ENCODE measurements around the gene APBB1IP.

The APBB1IP gene

DNA sequence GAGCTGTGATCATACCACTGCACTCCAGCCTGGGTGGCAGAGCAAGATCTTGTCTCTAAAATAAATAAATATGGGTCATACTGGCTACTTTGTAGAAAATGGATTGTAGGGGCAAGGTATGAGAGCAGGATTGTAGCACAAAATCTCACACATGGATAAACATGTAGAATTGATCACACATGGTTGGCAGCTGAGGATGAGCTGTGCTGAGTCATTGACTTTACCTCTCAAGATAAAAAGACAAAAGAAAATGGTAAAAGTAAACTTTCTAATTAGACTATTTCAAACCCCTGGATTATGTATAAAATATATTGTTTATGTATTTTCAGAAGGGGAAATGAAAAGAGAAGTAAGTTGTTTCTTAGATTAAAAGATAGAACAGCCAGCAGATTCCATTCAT, 69.3 kb downstream of the APBB1IP start:
- no peak for DNase-seq (ENCODE audit: low spot score)

- no peak for DNase-seq (ENCODE audit: low spot score)
These were observed 69.9 kb downstream of the APBB1IP start for GRCh38 chr10:26508016-26508415.

GRCh38 chr10:26509307-26509706, 71.2 kb downstream of the APBB1IP start:
- DNase-seq (ENCODE audit: low spot score): no peak

DNA sequence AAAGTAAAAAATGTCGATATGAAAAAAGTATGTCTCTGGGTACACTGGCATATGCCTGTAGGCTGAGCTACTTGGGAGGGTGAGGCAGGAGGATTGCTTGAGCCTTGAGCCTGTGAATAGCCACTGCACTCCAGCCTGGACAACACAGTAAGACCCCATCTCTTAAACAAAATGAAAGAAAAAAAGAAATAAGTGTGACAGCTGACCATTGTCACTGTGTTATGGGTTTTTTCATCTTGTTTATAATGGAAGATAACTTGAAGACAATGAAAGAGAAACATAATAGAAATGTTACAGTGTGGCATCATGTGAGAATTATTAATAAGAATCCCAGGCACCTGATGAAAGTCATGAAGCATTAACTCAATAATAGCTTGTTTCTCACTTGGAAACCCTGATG, 75.0 kb downstream of the APBB1IP start:
- no peak for DNase-seq (ENCODE audit: low spot score)

GRCh38 chr10:26516540-26517101, 78.5 kb downstream of the APBB1IP start:
- DNase-seq (ENCODE audit: low spot score): no peak

- DNase-seq (ENCODE audit: low spot score): no peak
These were observed 79.2 kb downstream of the APBB1IP start for GRCh38 chr10:26517141-26517867.

DNA sequence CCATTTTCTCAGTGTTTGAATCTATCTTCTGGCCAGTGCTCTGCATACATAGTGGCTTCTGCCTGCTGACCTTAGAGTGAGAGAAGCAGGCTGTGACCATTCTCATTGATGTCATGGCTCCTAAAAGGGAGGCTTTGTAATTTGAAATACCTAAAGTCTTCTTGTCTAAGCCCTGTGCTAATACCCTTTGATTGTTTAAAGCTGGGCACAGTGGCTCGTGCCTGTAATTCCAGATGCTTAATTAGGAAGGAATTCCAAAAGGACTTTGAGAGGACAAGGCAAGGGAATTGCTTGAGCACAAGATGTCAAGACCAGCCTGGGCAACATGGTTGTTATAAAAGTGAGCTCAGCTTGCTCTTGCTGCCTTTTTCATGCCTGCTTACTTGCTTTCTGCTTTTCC, 81.7 kb downstream of the APBB1IP start:
- no peak for DNase-seq (ENCODE audit: low spot score)

- no peak for DNase-seq (ENCODE audit: low spot score)
These were observed 82.4 kb downstream of the APBB1IP start for GRCh38 chr10:26520575-26520974.

DNA sequence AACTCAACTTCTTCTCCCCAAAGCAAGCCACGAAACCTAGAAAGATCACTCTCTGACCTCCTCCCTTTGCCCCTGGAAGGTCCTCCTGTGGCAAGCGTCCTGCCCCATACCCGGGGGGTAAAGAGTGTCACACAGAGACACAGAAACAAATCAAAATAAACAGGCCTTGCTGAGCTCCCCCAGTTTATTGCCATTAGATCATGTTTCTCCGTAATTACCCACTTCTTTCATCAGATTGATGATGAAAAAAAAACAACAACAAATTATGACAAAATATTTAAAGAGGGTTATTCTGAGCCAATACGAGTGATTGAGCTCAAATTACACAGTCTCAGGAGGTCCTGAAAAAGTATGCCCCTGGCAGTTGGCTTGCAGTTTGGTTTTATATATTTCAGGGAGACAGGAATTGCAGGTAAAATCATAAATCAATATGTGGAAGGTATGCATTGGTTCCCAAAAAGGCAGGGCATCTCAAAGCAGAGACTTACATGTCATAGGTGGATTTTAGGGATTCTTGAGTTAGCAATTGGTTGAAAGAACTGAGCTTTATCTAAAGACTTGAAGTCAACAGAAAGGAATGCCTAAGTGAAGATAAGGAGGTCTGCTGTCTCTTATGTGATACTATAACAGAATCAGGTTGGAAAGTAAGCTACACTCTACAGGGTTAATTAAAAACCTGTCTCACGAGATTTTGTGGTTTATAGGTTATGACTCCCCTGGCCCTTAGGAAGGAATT, 86.2 kb downstream of the APBB1IP start:
- DNase-seq (ENCODE audit: low spot score): no peak

GRCh38 chr10:26525586-26525985, 87.4 kb downstream of the APBB1IP start:
- DNase-seq (ENCODE audit: low spot score): no peak

GRCh38 chr10:26527018-26527417, 88.9 kb downstream of the APBB1IP start:
- no peak for DNase-seq (ENCODE audit: low spot score)

GRCh38 chr10:26528048-26528447, 89.9 kb downstream of the APBB1IP start:
- peak; percentile 1 for DNase-seq (ENCODE audit: low spot score)

DNA sequence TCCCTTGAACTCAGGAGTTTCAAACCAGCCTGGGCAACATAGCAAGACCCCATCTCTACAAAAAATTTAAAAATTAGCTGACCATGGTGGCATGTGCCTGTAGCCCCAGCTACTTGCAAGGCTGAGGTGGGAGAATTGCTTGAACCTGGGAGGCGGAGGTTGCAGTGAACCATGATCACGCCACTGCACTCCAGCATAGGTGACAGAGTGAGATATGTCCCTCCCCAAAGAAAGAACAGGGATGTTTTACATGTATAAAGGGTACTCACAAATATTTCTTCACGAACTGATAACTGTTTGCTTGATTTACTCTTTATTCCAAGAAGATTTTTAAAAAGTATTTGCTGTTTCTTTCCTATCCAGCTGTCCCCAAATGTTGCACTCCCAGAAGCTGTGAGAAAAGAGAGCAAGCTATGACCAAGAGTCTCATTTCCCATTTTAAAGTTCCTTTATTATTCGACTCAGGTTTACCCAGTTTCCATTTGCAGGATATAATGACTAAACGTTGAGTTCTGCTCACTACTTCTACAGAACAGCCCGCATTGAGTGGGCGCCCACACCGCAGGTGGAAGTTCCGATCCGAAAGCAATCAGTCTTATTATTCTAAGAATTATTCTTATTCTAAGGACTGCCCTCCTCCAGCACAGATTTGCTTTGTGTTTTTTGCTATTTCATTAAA, 90.7 kb downstream of the APBB1IP start:
- DNase-seq (ENCODE audit: low spot score): peak; percentile 20

- DNase-seq (ENCODE audit: low spot score): no peak
These were observed 96.2 kb downstream of the APBB1IP start for GRCh38 chr10:26534384-26534783.

GRCh38 chr10:26540601-26541000, 102.5 kb downstream of the APBB1IP start:
- no peak for DNase-seq (ENCODE audit: low spot score)

GRCh38 chr10:26543567-26544306, 105.6 kb downstream of the APBB1IP start:
- DNase-seq (ENCODE audit: low spot score): no peak

DNA sequence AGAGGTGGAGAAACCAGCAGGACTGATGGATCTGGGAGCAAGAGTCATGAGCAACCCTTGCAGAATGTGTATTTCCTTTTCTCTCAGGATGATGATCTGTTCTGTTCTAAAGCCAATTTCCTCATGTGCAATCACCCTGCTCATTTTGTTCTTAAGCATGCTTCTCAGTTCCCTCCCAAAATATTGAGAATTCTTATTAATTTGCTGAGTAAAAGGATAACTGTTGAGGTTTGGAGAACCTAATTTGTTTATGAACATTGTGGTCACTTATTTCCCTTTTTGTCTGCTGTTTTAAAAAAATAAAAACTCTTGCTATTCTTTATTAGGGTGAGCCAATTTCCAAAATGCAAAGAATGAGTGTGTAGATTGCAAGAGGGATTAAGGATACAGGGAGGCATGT, 106.8 kb downstream of the APBB1IP start:
- no peak for DNase-seq (ENCODE audit: low spot score)

DNA sequence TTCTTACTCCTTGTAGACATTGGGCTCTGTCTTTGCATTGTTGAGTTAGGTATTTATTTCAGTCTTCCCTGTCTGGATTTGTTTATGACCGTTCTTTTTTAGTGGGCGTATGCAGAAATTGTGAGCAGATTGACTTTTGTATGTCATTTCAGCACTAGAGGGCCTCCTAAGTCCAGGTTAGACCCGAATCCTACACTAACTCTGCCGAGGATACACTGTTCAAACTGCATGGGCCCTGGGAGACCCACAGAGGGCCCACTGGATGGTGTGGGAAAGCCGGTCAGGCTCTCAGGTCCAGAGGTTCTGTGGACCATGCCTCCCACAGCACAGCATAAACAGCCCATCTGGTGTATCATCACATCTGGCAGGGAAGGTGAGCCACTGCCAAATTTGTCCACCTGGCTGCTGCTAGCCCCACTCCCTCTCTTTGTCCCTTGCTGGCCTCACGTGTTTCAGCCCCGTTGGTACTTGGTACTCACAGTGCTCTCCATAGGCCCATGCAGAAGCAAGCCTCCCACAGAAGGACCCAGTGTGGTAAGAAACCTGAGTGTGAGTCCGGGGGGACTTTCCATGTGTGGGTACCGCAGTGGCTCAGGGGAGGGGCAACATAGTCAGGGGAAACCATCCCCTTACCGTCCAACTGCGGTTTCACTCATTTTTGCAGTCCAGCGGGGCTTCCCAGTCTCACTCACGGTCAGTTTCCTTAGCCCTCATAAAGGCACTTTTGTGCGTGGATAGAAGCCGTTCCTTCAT, 112.8 kb downstream of the APBB1IP start:
- DNase-seq (ENCODE audit: low spot score): no peak

- no peak for DNase-seq (ENCODE audit: low spot score)
These were observed 116.1 kb downstream of the APBB1IP start for GRCh38 chr10:26554246-26554645.

DNA sequence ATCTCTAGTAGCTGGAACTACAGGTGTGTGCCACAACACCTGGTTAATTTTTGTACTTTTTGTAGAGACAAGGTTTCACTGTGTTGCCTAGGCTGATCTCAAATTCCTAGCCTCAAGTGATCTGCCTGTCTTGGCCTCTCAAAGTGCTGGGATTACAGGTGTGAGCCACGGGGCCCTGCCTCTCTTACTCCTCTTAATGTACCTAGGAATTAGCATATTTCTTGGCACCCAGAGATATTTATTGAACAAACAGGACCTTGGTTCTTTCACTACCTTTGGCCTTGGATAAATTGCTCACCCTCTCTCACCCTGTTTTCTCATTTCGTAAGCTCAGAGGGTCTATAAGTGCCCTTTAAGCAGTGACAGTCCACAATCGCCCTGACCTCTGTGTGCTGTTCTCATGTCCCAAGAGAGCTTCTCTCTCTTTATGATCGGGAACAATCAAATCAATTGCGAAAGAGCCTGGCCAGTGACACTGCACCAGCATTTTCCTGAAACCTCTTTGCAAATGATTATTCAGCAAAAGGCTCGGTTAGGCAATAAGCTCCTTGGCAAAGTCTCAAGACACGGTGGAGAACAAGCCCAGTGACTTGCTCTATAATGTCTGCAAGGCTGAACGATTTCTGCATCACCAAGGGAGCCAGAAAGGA, 117.7 kb downstream of the APBB1IP start:
- peak; percentile 50 for DNase-seq (ENCODE audit: low spot score)

Data from globus pallidus (tissue), 1 donor.